ENCODE data around the gene UBP1.

UBP1 gene

DNA sequence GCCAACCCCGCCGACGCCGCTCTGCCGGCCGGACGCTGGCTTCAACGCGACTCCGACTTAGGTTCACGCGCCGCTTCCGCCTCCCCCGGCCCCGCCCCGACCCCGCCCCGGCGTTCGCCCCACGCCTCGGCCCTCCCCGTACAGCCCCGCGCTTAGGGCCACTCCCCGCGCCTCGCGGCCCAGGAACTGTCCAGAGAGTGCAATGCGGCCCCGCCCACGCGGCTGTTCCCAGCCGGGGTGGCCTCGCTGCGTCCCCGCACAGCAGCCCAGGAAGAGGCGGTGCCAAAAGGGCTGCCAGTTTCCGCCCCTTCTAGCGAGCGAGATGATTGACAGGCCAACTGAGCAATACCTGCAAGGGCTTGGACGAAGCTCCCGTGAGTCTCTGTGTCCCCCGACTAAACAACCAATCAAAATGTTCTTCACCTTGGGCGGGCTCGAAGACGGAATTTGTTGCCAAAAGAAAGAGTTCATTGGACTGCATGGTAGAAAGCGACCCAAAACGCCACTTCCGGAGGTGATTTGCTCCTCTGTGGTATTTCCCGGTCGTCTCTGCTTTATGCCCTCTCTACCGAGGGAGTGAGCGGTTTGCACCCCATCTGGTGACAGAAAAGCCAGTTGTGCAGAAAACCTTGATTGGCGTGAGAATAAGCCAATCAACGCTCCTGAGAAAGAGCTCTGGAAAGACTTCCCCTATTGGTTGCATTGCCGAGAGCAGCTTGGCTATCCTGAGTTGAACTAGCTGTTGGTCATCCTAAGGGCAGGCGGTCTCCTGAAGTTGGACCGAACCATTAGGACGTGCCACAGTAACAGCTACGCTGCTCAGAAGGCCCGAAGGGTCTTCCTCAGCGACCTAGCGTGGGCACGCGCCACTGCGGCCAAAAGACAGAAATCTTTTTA is at the start of gene UBP1 (continued):
- peak; percentile 92 for TF ChIP-seq ZNF76 (tag by site-specific recombination; IDR thresholded peaks at IDR 0.05; ENCODE audit: borderline replicate concordance, low read depth)
- TF ChIP-seq ZNF350 (tag by site-specific recombination; IDR thresholded peaks at IDR 0.05): no peak
- no peak for TF ChIP-seq ZNF10 (tag by site-specific recombination; IDR thresholded peaks at IDR 0.05)
- TF ChIP-seq PRDM1 (tag by site-specific recombination; IDR thresholded peaks at IDR 0.05): no peak
- peak; percentile 62; the same call in 1 of the 2 replicates for TF ChIP-seq KLF8 (tag by site-specific recombination; IDR thresholded peaks at IDR 0.05)
- TF ChIP-seq, protein P1, sequence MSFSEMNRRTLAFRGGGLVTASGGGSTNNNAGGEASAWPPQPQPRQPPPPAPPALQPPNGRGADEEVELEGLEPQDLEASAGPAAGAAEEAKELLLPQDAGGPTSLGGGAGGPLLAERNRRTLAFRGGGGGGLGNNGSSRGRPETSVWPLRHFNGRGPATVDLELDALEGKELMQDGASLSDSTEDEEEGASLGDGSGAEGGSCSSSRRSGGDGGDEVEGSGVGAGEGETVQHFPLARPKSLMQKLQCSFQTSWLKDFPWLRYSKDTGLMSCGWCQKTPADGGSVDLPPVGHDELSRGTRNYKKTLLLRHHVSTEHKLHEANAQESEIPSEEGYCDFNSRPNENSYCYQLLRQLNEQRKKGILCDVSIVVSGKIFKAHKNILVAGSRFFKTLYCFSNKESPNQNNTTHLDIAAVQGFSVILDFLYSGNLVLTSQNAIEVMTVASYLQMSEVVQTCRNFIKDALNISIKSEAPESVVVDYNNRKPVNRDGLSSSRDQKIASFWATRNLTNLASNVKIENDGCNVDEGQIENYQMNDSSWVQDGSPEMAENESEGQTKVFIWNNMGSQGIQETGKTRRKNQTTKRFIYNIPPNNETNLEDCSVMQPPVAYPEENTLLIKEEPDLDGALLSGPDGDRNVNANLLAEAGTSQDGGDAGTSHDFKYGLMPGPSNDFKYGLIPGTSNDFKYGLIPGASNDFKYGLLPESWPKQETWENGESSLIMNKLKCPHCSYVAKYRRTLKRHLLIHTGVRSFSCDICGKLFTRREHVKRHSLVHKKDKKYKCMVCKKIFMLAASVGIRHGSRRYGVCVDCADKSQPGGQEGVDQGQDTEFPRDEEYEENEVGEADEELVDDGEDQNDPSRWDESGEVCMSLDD (tag by site-specific recombination; IDR thresholded peaks at IDR 0.05): peak; percentile 35; the same call in 1 of the 2 replicates
- TF ChIP-seq, protein P2, sequence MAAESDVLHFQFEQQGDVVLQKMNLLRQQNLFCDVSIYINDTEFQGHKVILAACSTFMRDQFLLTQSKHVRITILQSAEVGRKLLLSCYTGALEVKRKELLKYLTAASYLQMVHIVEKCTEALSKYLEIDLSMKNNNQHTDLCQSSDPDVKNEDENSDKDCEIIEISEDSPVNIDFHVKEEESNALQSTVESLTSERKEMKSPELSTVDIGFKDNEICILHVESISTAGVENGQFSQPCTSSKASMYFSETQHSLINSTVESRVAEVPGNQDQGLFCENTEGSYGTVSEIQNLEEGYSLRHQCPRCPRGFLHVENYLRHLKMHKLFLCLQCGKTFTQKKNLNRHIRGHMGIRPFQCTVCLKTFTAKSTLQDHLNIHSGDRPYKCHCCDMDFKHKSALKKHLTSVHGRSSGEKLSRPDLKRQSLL (tag by site-specific recombination; IDR thresholded peaks at IDR 0.05): no peak
- TF ChIP-seq SCRT2 (tag by site-specific recombination; IDR thresholded peaks at IDR 0.05): 0 out of 2 replicates have a peak, but pooled peaks have one; percentile 27
- no peak for TF ChIP-seq ZNF366 (tag by site-specific recombination; conservative IDR thresholded peaks at IDR 0.05)

DNA sequence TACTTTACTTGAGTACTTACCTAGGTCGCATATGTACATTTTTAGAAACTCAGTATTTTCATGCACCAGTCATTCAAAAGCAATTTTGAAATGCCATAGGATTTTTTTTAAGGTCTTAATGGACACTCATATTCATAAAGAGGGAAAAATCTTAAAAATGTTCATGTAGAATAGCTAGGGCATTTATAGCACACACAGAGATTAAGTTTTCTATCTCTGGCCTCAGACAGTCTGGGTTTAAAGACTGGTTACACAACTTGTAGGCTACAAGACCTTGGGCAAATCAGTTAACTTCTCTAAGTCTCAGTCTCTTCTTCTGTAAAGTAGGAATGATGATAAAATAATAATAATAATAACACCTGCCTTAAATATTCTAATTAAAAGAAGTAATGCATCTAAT is 48.5 kb upstream of the UBP1 start:
- Histone ChIP-seq H3K4me1 (ENCODE audit: control insufficient read depth, insufficient read depth, low read length) (no peaks in the 10 kb centered on the region), H3K9me3 (ENCODE audit: control insufficient read depth, insufficient read depth, low read depth, low read length) (no peaks in the 10 kb centered on the region), H3K36me3 (ENCODE audit: control insufficient read depth in 2 of 2, insufficient read depth in 1 of 2, low read length in 2 of 2) (no peaks in the 10 kb centered on the region), H3K27ac (ENCODE audit: extremely low read depth, low read depth, low read length) (no peak overlapping the region), H3K4me3 (ENCODE audit: low read depth, low read length) (no peak overlapping the region)
- POLR2A ChIA-PET: no interaction called here
- TF ChIP-seq ZNF132 (tag by site-specific recombination; IDR thresholded peaks at IDR 0.05; ENCODE audit: borderline replicate concordance) (no peak), ZNF600 (tag by site-specific recombination; IDR thresholded peaks at IDR 0.05) (no peak), ZNF830 (tag by site-specific recombination; IDR thresholded peaks at IDR 0.05; ENCODE audit: low read depth) (no peak), ZNF791 (tag by site-specific recombination; IDR thresholded peaks at IDR 0.05) (no peak), ZNF660 (tag by site-specific recombination; IDR thresholded peaks at IDR 0.05) (no peak)
- CTCF ChIA-PET: no interaction called here

DNA sequence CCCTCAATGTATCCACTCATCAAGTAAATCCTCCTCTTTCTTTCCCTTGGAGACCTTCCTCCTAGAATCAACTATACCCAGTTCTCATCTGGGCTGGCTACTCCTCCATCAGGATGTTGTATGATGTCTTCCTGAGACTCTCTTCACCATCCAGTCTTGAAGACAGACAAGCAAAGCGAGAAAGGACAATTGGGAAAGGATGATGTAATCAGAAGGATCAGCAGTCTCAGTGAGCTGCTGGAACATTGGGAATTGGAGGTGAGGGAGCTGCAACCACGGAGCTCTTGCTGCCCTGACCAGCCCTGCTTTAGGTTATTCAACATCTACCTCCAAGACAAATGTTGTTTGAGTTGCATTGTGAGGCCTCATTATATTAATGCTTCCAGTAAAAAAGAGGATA is 48.0 kb upstream of the UBP1 start:
- no peak overlapping the region for H3K27ac ChIP-seq (ENCODE audit: extremely low read depth, low read depth, low read length)
- H3K9me3 ChIP-seq (ENCODE audit: control insufficient read depth, insufficient read depth, low read depth, low read length): no peaks in the 10 kb centered on the region
- ChIA-PET POLR2A (no interaction called here), CTCF (no interaction called here)
- H3K4me1 ChIP-seq (ENCODE audit: control insufficient read depth, insufficient read depth, low read length): no peaks in the 10 kb centered on the region
- H3K4me3 ChIP-seq (ENCODE audit: low read depth, low read length): no peak overlapping the region
- no peaks in the 10 kb centered on the region for H3K36me3 ChIP-seq (ENCODE audit: control insufficient read depth in 2 of 2, insufficient read depth in 1 of 2, low read length in 2 of 2)
- TF ChIP-seq MZF1 (tag by site-specific recombination; IDR thresholded peaks at IDR 0.05; ENCODE audit: borderline replicate concordance): no peak
- TF ChIP-seq HOXA7 (CRISPR knock-in tag; IDR thresholded peaks at IDR 0.05; ENCODE audit: borderline replicate concordance): no peak
- no peak for TF ChIP-seq ZNF76 (tag by site-specific recombination; IDR thresholded peaks at IDR 0.05; ENCODE audit: borderline replicate concordance, low read depth)
- TF ChIP-seq, protein P3, sequence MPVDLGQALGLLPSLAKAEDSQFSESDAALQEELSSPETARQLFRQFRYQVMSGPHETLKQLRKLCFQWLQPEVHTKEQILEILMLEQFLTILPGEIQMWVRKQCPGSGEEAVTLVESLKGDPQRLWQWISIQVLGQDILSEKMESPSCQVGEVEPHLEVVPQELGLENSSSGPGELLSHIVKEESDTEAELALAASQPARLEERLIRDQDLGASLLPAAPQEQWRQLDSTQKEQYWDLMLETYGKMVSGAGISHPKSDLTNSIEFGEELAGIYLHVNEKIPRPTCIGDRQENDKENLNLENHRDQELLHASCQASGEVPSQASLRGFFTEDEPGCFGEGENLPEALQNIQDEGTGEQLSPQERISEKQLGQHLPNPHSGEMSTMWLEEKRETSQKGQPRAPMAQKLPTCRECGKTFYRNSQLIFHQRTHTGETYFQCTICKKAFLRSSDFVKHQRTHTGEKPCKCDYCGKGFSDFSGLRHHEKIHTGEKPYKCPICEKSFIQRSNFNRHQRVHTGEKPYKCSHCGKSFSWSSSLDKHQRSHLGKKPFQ (tag by site-specific recombination; IDR thresholded peaks at IDR 0.05): no peak
- no peak for TF ChIP-seq ZNF677 (tag by site-specific recombination; IDR thresholded peaks at IDR 0.05)
- no peak for TF ChIP-seq ZNF157 (tag by site-specific recombination; IDR thresholded peaks at IDR 0.05)
- TF ChIP-seq ZNF2 (tag by site-specific recombination; IDR thresholded peaks at IDR 0.05): no peak
- no peak for TF ChIP-seq RBAK (tag by site-specific recombination; IDR thresholded peaks at IDR 0.05)
- no peak for TF ChIP-seq ZNF248 (tag by site-specific recombination; IDR thresholded peaks at IDR 0.05)
- no peak for TF ChIP-seq ZNF416 (tag by site-specific recombination; IDR thresholded peaks at IDR 0.05)
- no peak for TF ChIP-seq ZNF843 (tag by site-specific recombination; IDR thresholded peaks at IDR 0.05)
- no peak for TF ChIP-seq EGR2 (tag by site-specific recombination; IDR thresholded peaks at IDR 0.05; ENCODE audit: low read depth)
- TF ChIP-seq SALL2 (tag by site-specific recombination; IDR thresholded peaks at IDR 0.05; ENCODE audit: borderline replicate concordance): no peak
- TF ChIP-seq OSR2 (tag by site-specific recombination; IDR thresholded peaks at IDR 0.05): no peak
- no peak for TF ChIP-seq ZNF138 (tag by site-specific recombination; IDR thresholded peaks at IDR 0.05; ENCODE audit: borderline replicate concordance)
- no peak for TF ChIP-seq ZNF785 (tag by site-specific recombination; IDR thresholded peaks at IDR 0.05)
